OCI-LY7 (cell line): Measurements from ENCODE around the gene LHX4.

ENCODE experiments used
- CTCF ChIP-seq: fragments of 200-600 bp; sonication (generic); conservative IDR thresholded peaks from 2 replicates; pipeline ENCODE4 v1.5.1; 2014; ENCODE audit warnings: mild to moderate bottlenecking, antibody characterized with exemption, low read length, moderate library complexity, mixed read lengths
- EZH2phosphoT487 ChIP-seq: fragments of 200-600 bp; sonication (generic); IDR thresholded peaks from 2 replicates; pipeline ENCODE4 v1.6.1; 2018; ENCODE audit warnings: low read depth, borderline replicate concordance, mild to moderate bottlenecking, mixed run types, antibody characterized with exemption, low read length, moderate library complexity, mixed read lengths

GRCh38 chr1:180274221-180274620 lies 44.2 kb downstream of the LHX4 start:
- TF ChIP-seq CTCF = no peak
- TF ChIP-seq EZH2phosphoT487 = no peak
